ENCODE results near the gene MXD1. TPM values are rescaled to one million over a fixed set of nuclear protein-coding genes. Genes with fewer than 3 reads are reported as not detected.

The MXD1 gene
- total RNA-seq, 1 experiment from 2014 or later = 6.5 TPM

- no peak for DNase-seq (ENCODE audit: low read depth, low spot score)
Measured at GRCh38 chr2:69975136-69975852, 60.4 kb downstream of the MXD1 start.

GRCh38 chr2:69975853-69976462 is 61.0 kb downstream of the MXD1 start:
- intact Hi-C loops (cut with micrococcal nuclease; ENCODE audit: unreplicated experiment) = no loop called here
- BruUV-seq (replicated peaks) = no TSS peak
- no peaks in the 10 kb centered on the region for H3K9me3 ChIP-seq (ENCODE audit: control insufficient read depth, insufficient read depth, low read depth, low read length)
- TF ChIP-seq SIN3A (IDR thresholded peaks at IDR 0.05; ENCODE audit: borderline replicate concordance, insufficient read depth, low read depth, low read length) (no peak), POLR2AphosphoS5 (IDR thresholded peaks at IDR 0.05; ENCODE audit: low read depth, low read length) (no peak), REST (IDR thresholded peaks at IDR 0.05; ENCODE audit: insufficient read depth in 1 of 2, low read depth in 2 of 2, low read length in 1 of 2) (no peak), TCF7L2 (IDR thresholded peaks at IDR 0.05; ENCODE audit: low read depth, low read length) (no peak)
- H3K27ac ChIP-seq (ENCODE audit: low read length) = no peak overlapping the region
- ATAC-seq (no peak), DNase-seq (ENCODE audit: low read depth, low spot score) (no peak)
- no peaks in the 10 kb centered on the region for H3K36me3 ChIP-seq (ENCODE audit: control insufficient read depth, insufficient read depth, low read length)
- in situ Hi-C loops (cut with HindIII; ENCODE audit: low pct_unique_long_range_greater_than_20kb, low sequenced_read_pairs) = no loop called here
- no peaks in the 10 kb centered on the region for H3K4me1 ChIP-seq (ENCODE audit: control insufficient read depth, insufficient read depth, low read length)
- H3K4me3 ChIP-seq (ENCODE audit: low read depth in 2 of 2, low read length in 2 of 2) = no peak overlapping the region
- CTCF ChIA-PET = no interaction called here
- POLR2A ChIA-PET = interaction anchor here (0.5 kb wide), 1 partner anchor 938 kb away, joined by 6 read pairs; no protein-coding TSS in a partner anchor
- no peaks in the 10 kb centered on the region for H3K27me3 ChIP-seq (ENCODE audit: control insufficient read depth, insufficient read depth, low read length)

More at GRCh38 chr2:69975136-69975852, 60.4 kb downstream of the MXD1 start:
- ATAC-seq = no peak
- no TSS peak for BruUV-seq (replicated peaks)
- Histone ChIP-seq H3K9me3 (ENCODE audit: control insufficient read depth, insufficient read depth, low read depth, low read length) (no peaks in the 10 kb centered on the region), H3K27me3 (ENCODE audit: control insufficient read depth, insufficient read depth, low read length) (no peaks in the 10 kb centered on the region), H3K4me3 (ENCODE audit: low read depth in 2 of 2, low read length in 2 of 2) (no peak overlapping the region), H3K4me1 (ENCODE audit: control insufficient read depth, insufficient read depth, low read length) (no peaks in the 10 kb centered on the region), H3K27ac (ENCODE audit: low read length) (no peak overlapping the region), H3K36me3 (ENCODE audit: control insufficient read depth, insufficient read depth, low read length) (no peaks in the 10 kb centered on the region)
- intact Hi-C loops (cut with micrococcal nuclease; ENCODE audit: unreplicated experiment) = no loop called here
- in situ Hi-C loops (cut with HindIII; ENCODE audit: low pct_unique_long_range_greater_than_20kb, low sequenced_read_pairs) = no loop called here
- ChIA-PET CTCF (no interaction called here), POLR2A (interaction anchor here (0.5 kb wide), 1 partner anchor 939 kb away, joined by 6 read pairs; no protein-coding TSS in a partner anchor)
- TF ChIP-seq SIN3A (IDR thresholded peaks at IDR 0.05; ENCODE audit: borderline replicate concordance, insufficient read depth, low read depth, low read length) (no peak), REST (IDR thresholded peaks at IDR 0.05; ENCODE audit: insufficient read depth in 1 of 2, low read depth in 2 of 2, low read length in 1 of 2) (no peak), POLR2AphosphoS5 (IDR thresholded peaks at IDR 0.05; ENCODE audit: low read depth, low read length) (no peak), TCF7L2 (IDR thresholded peaks at IDR 0.05; ENCODE audit: low read depth, low read length) (no peak), CTCF (IDR thresholded peaks at IDR 0.05) (no peak)
